MM.1S (cell line): ENCODE measurements around the gene FBXW4.

Experiments
- EZH2 ChIP-seq: fragments of 300-600 bp; sonication (generic); optimal IDR thresholded peaks from 2 replicates; pipeline ENCODE3; 2017; ENCODE audit warnings: low read depth, mild to moderate bottlenecking, antibody characterized with exemption, low read length, mixed read lengths
- EZH2phosphoT487 ChIP-seq: fragments of 300-600 bp; sonication (generic); IDR thresholded peaks from 2 replicates; pipeline ENCODE4 v1.6.1; 2018; ENCODE audit warnings: antibody characterized with exemption, low read length
- TF ChIP-seq, protein P1 (sequence below): fragments of 300-600 bp; sonication (generic); IDR thresholded peaks from 2 replicates; pipeline ENCODE4 v1.5.1; 2016; ENCODE audit warnings: antibody characterized with exemption, low read length, mixed read lengths

DNA sequence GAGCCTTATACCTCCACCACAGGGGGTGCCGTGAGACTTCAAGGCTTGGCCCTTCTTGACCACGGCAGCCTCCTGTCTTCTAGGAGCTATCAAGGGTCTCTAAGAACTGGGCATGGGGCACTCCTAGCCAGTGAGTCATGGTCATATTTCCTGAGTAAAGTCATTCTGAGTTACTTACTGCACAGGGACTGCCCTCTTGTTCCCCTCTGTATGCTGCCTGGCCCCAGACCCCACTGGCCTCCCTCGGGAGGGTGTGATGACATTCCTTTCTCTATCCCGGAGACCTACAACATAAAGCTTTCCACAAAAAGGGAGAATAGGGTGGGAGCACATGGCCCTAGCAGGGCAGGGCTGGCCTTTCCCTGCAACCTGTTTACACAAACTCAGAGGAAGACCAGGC lies 85.5 kb downstream of the FBXW4 start:
- TF ChIP-seq, protein P1, sequence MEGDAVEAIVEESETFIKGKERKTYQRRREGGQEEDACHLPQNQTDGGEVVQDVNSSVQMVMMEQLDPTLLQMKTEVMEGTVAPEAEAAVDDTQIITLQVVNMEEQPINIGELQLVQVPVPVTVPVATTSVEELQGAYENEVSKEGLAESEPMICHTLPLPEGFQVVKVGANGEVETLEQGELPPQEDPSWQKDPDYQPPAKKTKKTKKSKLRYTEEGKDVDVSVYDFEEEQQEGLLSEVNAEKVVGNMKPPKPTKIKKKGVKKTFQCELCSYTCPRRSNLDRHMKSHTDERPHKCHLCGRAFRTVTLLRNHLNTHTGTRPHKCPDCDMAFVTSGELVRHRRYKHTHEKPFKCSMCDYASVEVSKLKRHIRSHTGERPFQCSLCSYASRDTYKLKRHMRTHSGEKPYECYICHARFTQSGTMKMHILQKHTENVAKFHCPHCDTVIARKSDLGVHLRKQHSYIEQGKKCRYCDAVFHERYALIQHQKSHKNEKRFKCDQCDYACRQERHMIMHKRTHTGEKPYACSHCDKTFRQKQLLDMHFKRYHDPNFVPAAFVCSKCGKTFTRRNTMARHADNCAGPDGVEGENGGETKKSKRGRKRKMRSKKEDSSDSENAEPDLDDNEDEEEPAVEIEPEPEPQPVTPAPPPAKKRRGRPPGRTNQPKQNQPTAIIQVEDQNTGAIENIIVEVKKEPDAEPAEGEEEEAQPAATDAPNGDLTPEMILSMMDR = no peak
- no peak for TF ChIP-seq EZH2
- TF ChIP-seq EZH2phosphoT487 = no peak
